Lower lobe of right lung (tissue), 2 donors: ENCODE results near the gene GPBAR1. TPM values are rescaled to one million over a fixed set of nuclear protein-coding genes. Genes with fewer than 3 reads are reported as not detected.
A peak's percentile ranks its signal among the peaks of the same experiment; 100 is the strongest.

Source experiments
- ATAC-seq, 2 donors: fragments of 200-7000 bp; cut with Tn5 transposase; one replicate each; pipeline ENCODE4 v1.9.1; 2020 to 2022; ENCODE audit warnings: mild to moderate bottlenecking in 2 of 2, moderate library complexity in 2 of 2
- DNase-seq: peaks from one replicate; pipeline ENCODE4 v3.0.0-alpha.2; 2020
- H3K27ac ChIP-seq: fragments of 200-600 bp; one replicate; pipeline ENCODE4 v1.8.0; 2022
- H3K27me3 ChIP-seq: fragments of 200-600 bp; one replicate; pipeline ENCODE4 v1.8.0; 2022; ENCODE audit warnings: low read depth
- H3K36me3 ChIP-seq: fragments of 200-600 bp; one replicate; pipeline ENCODE4 v1.8.0; 2022; ENCODE audit warnings: mild to moderate bottlenecking
- H3K4me1 ChIP-seq: fragments of 200-600 bp; one replicate; pipeline ENCODE4 v1.8.0; 2022
- H3K4me3 ChIP-seq: fragments of 200-600 bp; one replicate; pipeline ENCODE4 v1.8.0; 2022; ENCODE audit warnings: mild to moderate bottlenecking
- H3K9me3 ChIP-seq: fragments of 200-600 bp; one replicate; pipeline ENCODE4 v1.8.0; 2022
- intact Hi-C: fragments of 100-400 bp; cut with DNase I; formaldehyde crosslinking; loops from one replicate; pipeline ENCODE4 v1.11.0; 2022
- total RNA-seq: library from RNA; stranded (reverse); fragmentation: NEBNext Ultra II Directional; extraction: Animal tissue kit (Norgen Biotek cat#: 25700); gene quantifications from one replicate; pipeline ENCODE4 v1.2.1, GENCODE V29; 2021
- TF ChIP-seq, protein P1 (sequence below): fragments of 200-600 bp; IDR thresholded peaks from one replicate; pipeline ENCODE4 v1.8.0; 2022; ENCODE audit warnings: antibody characterized with exemption, mild to moderate bottlenecking
- donor health status: DM: no; HTN: yes; CAD: no; lungs with severe emphysema.

The GPBAR1 gene
- total RNA-seq, 1 donor from 2014 or later: 4.6 TPM

DNA sequence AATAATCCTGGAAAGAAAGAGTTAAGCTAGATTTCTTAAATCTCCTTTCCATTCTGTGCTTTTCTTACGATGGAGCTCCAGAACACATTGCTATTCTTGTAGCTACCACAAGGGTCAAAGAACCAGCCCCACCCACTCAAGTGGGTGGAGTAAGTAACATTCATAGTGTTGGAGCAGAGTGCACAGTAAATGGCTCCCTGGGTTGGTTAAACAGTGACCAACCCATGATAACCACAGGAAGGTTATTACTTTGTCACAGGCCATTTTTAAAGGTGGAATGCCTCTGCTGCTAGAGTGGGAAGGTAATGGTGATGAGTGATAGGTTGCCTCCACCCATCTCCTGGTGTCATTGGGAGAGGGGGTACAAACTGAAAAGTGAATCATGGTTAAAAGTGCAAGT lies 29.9 kb upstream of the GPBAR1 start:
- Histone ChIP-seq H3K27me3 (no peaks in the 10 kb centered on the region), H3K36me3 (peaks cover 100% of the 10 kb centered on the region), H3K4me3 (no peak overlapping the region), H3K27ac (no peak overlapping the region), H3K9me3 (no peaks in the 10 kb centered on the region), H3K4me1 (peaks cover 51% of the 10 kb centered on the region)
- ATAC-seq (peak in 1 of 2 donors; percentile 73), DNase-seq (no peak)
- TF ChIP-seq, protein P1, sequence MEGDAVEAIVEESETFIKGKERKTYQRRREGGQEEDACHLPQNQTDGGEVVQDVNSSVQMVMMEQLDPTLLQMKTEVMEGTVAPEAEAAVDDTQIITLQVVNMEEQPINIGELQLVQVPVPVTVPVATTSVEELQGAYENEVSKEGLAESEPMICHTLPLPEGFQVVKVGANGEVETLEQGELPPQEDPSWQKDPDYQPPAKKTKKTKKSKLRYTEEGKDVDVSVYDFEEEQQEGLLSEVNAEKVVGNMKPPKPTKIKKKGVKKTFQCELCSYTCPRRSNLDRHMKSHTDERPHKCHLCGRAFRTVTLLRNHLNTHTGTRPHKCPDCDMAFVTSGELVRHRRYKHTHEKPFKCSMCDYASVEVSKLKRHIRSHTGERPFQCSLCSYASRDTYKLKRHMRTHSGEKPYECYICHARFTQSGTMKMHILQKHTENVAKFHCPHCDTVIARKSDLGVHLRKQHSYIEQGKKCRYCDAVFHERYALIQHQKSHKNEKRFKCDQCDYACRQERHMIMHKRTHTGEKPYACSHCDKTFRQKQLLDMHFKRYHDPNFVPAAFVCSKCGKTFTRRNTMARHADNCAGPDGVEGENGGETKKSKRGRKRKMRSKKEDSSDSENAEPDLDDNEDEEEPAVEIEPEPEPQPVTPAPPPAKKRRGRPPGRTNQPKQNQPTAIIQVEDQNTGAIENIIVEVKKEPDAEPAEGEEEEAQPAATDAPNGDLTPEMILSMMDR: peak; percentile 31
- intact Hi-C loops: no loop called here

DNA sequence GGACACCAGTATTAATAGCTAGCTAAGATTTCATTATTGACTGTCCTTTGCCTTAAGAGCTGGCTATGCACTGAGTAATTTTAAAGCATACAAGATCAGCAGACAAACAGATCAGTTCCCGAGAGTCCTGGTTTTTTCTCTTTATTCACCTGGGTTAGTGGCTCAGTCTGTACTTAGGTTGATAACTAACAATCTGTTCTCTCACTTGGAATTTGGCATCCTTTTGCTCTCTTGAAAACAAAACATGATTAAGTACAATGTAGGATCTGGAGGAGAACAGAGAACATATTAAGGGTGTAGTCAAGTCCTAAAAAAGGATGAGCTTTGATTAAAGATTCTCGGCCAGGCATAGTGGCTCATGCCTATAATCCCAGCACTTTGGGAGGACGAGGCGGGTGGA lies 27.3 kb upstream of the GPBAR1 start:
- Histone ChIP-seq H3K9me3 (no peaks in the 10 kb centered on the region), H3K4me3 (no peak overlapping the region), H3K27me3 (no peaks in the 10 kb centered on the region), H3K4me1 (peaks cover 33% of the 10 kb centered on the region), H3K27ac (no peak overlapping the region), H3K36me3 (peaks cover 100% of the 10 kb centered on the region)
- DNase-seq (no peak), ATAC-seq (no peak)
- intact Hi-C loops: no loop called here
- TF ChIP-seq, protein P1: no peak

DNA sequence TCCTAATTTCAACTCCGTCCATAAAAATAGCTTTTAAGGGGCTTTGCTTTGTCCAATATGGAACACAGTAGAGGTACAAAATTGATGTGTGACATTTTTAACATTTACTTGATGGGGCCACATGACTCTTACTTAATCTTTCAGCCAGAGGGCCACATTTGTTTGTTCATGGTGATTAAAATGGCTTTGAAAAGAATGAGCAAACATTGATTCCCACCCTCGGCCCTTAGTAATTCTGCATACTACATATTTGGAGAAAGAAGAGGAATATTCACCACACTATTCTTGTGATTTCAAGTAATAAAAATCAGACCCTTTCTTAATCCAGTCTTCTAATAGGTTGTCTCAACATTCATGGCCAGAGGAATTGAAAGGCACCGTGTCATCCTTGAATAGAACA lies 26.3 kb upstream of the GPBAR1 start:
- intact Hi-C loops: no loop called here
- Histone ChIP-seq H3K27me3 (no peaks in the 10 kb centered on the region), H3K4me1 (peaks cover 24% of the 10 kb centered on the region), H3K27ac (no peak overlapping the region), H3K4me3 (no peak overlapping the region), H3K36me3 (peaks cover 100% of the 10 kb centered on the region), H3K9me3 (no peaks in the 10 kb centered on the region)
- TF ChIP-seq, protein P1: no peak
- no peak for DNase-seq
- ATAC-seq: peak in 1 of 2 donors; percentile 58

DNA sequence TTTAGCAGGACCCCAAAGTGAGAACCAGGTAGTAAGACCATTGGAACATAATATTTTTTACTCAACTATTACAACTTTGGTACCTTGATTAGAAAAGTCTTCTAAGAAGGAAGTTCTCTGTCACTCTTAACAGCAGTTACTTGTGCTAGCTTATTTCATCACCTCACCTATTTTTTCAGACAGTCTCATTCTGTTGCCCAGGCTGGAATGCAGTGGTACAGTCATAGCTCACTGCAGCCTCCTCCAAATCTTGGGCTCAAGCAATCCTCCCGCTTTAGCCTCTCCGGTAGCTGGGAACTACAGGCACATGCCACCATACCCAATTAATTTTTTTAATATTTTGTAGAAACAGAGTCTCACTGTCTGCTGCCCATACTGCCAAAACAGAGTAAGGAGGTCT lies 25.8 kb upstream of the GPBAR1 start:
- Histone ChIP-seq H3K9me3 (no peaks in the 10 kb centered on the region), H3K36me3 (peaks cover 100% of the 10 kb centered on the region), H3K27ac (no peak overlapping the region), H3K4me1 (peaks cover 19% of the 10 kb centered on the region), H3K4me3 (no peak overlapping the region), H3K27me3 (no peaks in the 10 kb centered on the region)
- intact Hi-C loops: no loop called here
- peak in 1 of 2 donors; percentile 51 for ATAC-seq
- TF ChIP-seq, protein P1: no peak
- DNase-seq: no peak

DNA sequence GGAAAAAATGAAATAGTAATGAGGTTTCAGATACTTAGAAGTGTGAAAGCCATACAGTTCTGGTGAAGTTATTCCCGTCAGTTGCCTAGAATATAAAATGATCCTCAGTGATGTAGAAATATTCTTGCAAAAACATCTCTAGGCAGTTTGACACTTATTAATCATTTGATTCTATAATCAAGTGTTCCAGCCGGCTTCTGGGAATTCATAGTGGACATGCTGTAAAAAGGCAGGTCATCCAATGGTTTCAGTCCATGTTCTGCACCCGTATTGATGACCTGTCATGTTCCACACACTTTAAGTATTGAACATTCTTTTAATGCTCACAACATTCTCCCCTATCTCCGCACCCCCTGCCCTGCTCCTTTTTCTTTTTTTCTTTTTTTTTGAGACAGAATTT lies 24.0 kb upstream of the GPBAR1 start:
- intact Hi-C loops: no loop called here
- TF ChIP-seq, protein P1: no peak
- peaks cover 100% of the 10 kb centered on the region for H3K36me3 ChIP-seq
- no peaks in the 10 kb centered on the region for H3K27me3 ChIP-seq
- no peak for ATAC-seq
- H3K9me3 ChIP-seq: no peaks in the 10 kb centered on the region
- DNase-seq: no peak
- no peak overlapping the region for H3K4me3 ChIP-seq
- H3K4me1 ChIP-seq: peaks cover 4% of the 10 kb centered on the region
- no peak overlapping the region for H3K27ac ChIP-seq

DNA sequence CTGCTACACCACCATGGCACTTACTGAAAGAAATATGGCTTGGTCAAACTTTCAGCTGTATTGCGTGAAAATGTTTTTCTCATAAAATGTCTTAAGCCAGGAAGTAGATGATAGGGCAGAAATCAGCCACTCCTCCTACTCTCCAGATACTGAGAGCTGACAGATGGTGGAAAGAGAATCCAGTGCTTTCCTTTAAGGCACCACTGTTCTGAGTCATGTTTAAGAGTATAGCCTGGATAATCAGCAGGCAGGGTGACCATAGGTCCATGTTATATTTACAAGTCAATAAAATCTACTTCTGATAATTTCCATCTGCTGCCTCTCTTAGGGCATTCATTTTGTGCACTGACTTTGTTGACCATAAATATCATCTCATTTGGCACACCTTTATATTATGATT lies 21.9 kb upstream of the GPBAR1 start:
- no peak for DNase-seq
- Histone ChIP-seq H3K4me3 (no peak overlapping the region), H3K27me3 (no peaks in the 10 kb centered on the region), H3K36me3 (peaks cover 100% of the 10 kb centered on the region), H3K27ac (no peak overlapping the region), H3K4me1 (peaks cover 4% of the 10 kb centered on the region), H3K9me3 (no peaks in the 10 kb centered on the region)
- no peak for ATAC-seq
- TF ChIP-seq, protein P1: no peak
- intact Hi-C loops: no loop called here
